GM12878 (cell line): ENCODE measurements around the gene ANO4. TPM values are rescaled to one million over a fixed set of nuclear protein-coding genes. Genes with fewer than 3 reads are reported as not detected.

Source experiments
- ATAC-seq: fragments of 200-7000 bp; cut with Tn5 transposase; 3 replicates; pipeline ENCODE4 v1.9.1; 2020; ENCODE audit warnings: mild to moderate bottlenecking, moderate library complexity
- BruUV-seq: library from RNA; stranded (reverse); fragments of 400-500 nt; replicated peaks from 2 replicates; lab custom pipeline; 2021; lab: Mats Ljungman, UMichigan
- CTCF ChIA-PET: fragments of 300-600 bp; sonication (Branson Sonifier 250); formaldehyde crosslinking; extraction: SDS; loops from one replicate; lab custom pipeline; 2021; ENCODE audit warnings: inconsistent platforms; lab: Yijun Ruan, JAX
- POLR2A ChIA-PET: fragments of 350-600 bp; formaldehyde crosslinking; extraction: SDS; loops from one replicate; lab custom pipeline; 2021; ENCODE audit warnings: inconsistent platforms; lab: Charles Lee
- RAD21 ChIA-PET: fragments of 300-600 bp; sonication (Branson Sonifier 250); formaldehyde crosslinking; loops from one replicate; lab custom pipeline; 2023; ENCODE audit warnings: antibody characterized with exemption; ENCODE audit not compliant: unreplicated experiment; lab: Charles Lee
- SMC1A ChIA-PET: fragments of 300-600 bp; sonication (Branson Sonifier 250); formaldehyde crosslinking; loops from one replicate; lab custom pipeline; 2023; ENCODE audit not compliant: unreplicated experiment, uncharacterized antibody; lab: Charles Lee
- DNase-seq: peaks from one replicate; pipeline ENCODE4 v3.0.0-alpha.2; 2011; ENCODE audit warnings: low read depth, low spot score
- FAIRE-seq: peaks from 3 replicates; lab custom pipeline; 2011; peaks lifted over from hg19 to GRCh38; lab: Jason Lieb, UNC
- H2AFZ ChIP-seq: 2 replicates; pipeline ENCODE4 v1.6.0; 2011; ENCODE audit warnings: low read depth, low read length, control low read depth; ENCODE audit not compliant: control insufficient read depth
- H3K27ac ChIP-seq: 2 replicates; pipeline ENCODE4 v1.5.1; 2011; ENCODE audit warnings: control low read depth; ENCODE audit not compliant: control insufficient read depth, insufficient read depth
- H3K27me3 ChIP-seq, 2 experiments: replicated peaks in 1 of 2; 2 replicates each; pipeline versions ENCODE4 v1.6.0 to v1.6.1; 2011; ENCODE audit warnings: low read length in 1 of 2; ENCODE audit not compliant: control insufficient read depth in 2 of 2, insufficient read depth in 2 of 2
- H3K36me3 ChIP-seq, 2 experiments: 2 replicates each; pipeline ENCODE4 v1.5.1; 2011; ENCODE audit warnings: low read length in 1 of 2; ENCODE audit not compliant: control insufficient read depth in 2 of 2, insufficient read depth in 2 of 2
- H3K4me1 ChIP-seq: 2 replicates; pipeline ENCODE4 v1.6.1; 2011; ENCODE audit warnings: mild to moderate bottlenecking, low read length, moderate library complexity, mixed read lengths; ENCODE audit not compliant: control insufficient read depth, insufficient read depth
- H3K4me2 ChIP-seq: 2 replicates; pipeline ENCODE4 v1.6.0; 2011; ENCODE audit warnings: control low read depth; ENCODE audit not compliant: control insufficient read depth, insufficient read depth
- H3K4me3 ChIP-seq: fragments of 200-600 bp; sonication (generic); 2 replicates; pipeline ENCODE4 v1.5.1; 2016
- H3K79me2 ChIP-seq: 2 replicates; pipeline ENCODE4 v1.6.0; 2011; ENCODE audit warnings: low read length; ENCODE audit not compliant: control insufficient read depth, insufficient read depth
- H3K9ac ChIP-seq: 2 replicates; pipeline ENCODE4 v1.8.0; 2011; ENCODE audit warnings: low read length, control low read depth, mixed read lengths; ENCODE audit not compliant: control insufficient read depth, insufficient read depth
- H3K9me3 ChIP-seq: replicated peaks from 3 replicates; pipeline ENCODE4 v1.5.1; 2011; ENCODE audit warnings: mild to moderate bottlenecking, low read length; ENCODE audit not compliant: control insufficient read depth, insufficient read depth
- H4K20me1 ChIP-seq: 2 replicates; pipeline ENCODE4 v1.6.0; 2011; ENCODE audit not compliant: control insufficient read depth, insufficient read depth
- BCL11A ChIP-seq: IDR thresholded peaks from 2 replicates; pipeline ENCODE4 v1.6.1; 2011; ENCODE audit warnings: low read depth, low read length
- NFXL1 ChIP-seq: fragments of 450-650 bp; IDR thresholded peaks from 2 replicates; pipeline ENCODE4 v1.6.1; 2017; ENCODE audit warnings: antibody characterized with exemption, mild to moderate bottlenecking, borderline replicate concordance
- NFYA ChIP-seq: IDR thresholded peaks from 2 replicates; pipeline ENCODE4 v1.6.1; 2011; ENCODE audit warnings: low read depth, mild to moderate bottlenecking, low read length, improper control_type of control experiment, borderline replicate concordance
- NRF1 ChIP-seq: conservative IDR thresholded peaks from 2 replicates; pipeline ENCODE4 v1.6.1; 2011; ENCODE audit warnings: mild to moderate bottlenecking, low read depth, low read length, improper control_type of control experiment
- POLR2AphosphoS2 ChIP-seq: IDR thresholded peaks from 2 replicates; pipeline ENCODE4 v1.6.1; 2011; ENCODE audit warnings: low read depth, mild to moderate bottlenecking, low read length, improper control_type of control experiment, moderate library complexity
- SP1 ChIP-seq: IDR thresholded peaks from one replicate; pipeline ENCODE4 v1.6.1; 2011; ENCODE audit warnings: low read depth, low read length
- SREBF2 ChIP-seq: IDR thresholded peaks from 2 replicates; pipeline ENCODE4 v1.6.1; 2012; ENCODE audit warnings: mild to moderate bottlenecking, low read length
- WGBS: methylation state at CpG from one replicate; pipeline ENCODE4 v1.1.6; 2016; ENCODE audit warnings: low lambda C conversion rate; ENCODE audit not compliant: insufficient replicate concordance, insufficient coverage; ENCODE audit errors: missing lambda C conversion rate; 5-methylcytosine and 5-hydroxymethylcytosine counted together
- in situ Hi-C: fragments of 300-500 bp; cut with MboI; formaldehyde crosslinking; loops from 9 replicates; pipeline ENCODE4 v1.14.3; 2018; ENCODE audit warnings: mixed read lengths
- intact Hi-C: fragments of 100-400 bp; cut with micrococcal nuclease; formaldehyde crosslinking; loops from one replicate; pipeline ENCODE4 v1.14.2; 2022; ENCODE audit not compliant: unreplicated experiment
- polyA plus RNA-seq, 11 experiments: library from polyadenylated mRNA; depleted of rRNA in 4 of 11; unstranded in 6 of 11; stranded (reverse) in 5 of 11; fragments of >200 nt; fragmentation: Nextera tagmentation in 4 of 11; fragmentation: Illumina TruSeq in 1 of 11; extraction: Ambion mirVana in 4 of 11; extraction: Trizol in 1 of 11; gene quantifications; 1 replicate in 1 of 11; 2 replicates in 10 of 11; pipeline versions ENCODE4 v1.2.1 to v1.2.3, GENCODE V29; 2011 to 2016; ENCODE audit warnings: inconsistent platforms in 2 of 11, missing spikeins in 2 of 11, low read depth in 1 of 11
- total RNA-seq, 4 experiments: library from RNA; depleted of rRNA in 3 of 4; stranded (reverse); fragments of >200 nt in 3 of 4; fragmentation: Illumina TruSeq in 1 of 4; extraction: Trizol in 1 of 4; gene quantifications; 2 replicates each; pipeline versions ENCODE4 v1.2.1 to v1.2.3, GENCODE V29; 2013 to 2021
- TF ChIP-seq, protein P1 (sequence below): fragments of 450-650 bp; IDR thresholded peaks from 2 replicates; pipeline ENCODE4 v1.6.1; 2017; ENCODE audit warnings: mild to moderate bottlenecking, moderate library complexity

Gene ANO4
- total and polyA plus RNA-seq, 10 of the 15 experiments (the other 5 are each of a cell fraction or from before 2014, with no cell fraction given): not detected

DNA sequence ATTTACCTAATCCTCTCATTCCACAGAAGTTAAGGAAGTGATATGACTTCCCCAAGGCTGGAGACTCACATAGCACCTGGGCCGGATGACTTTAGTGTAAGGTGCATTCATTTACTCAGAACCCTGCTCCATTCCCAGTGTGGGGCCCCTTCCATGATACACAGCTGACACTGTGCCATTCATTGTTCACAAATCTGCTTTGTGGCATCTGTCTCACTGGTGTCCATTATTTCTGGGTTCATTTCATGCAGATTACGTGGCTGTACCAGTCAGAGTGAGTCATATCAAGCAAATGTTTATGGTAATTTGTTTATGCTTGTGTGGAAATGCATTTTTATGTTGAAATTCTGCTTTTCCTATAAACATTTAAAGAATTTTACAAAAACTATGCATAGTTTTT is 5.2 kb downstream of the ANO4 start:
- H3K4me2 ChIP-seq: no peak overlapping the region
- 5% methylated on average over 2 of the region's 2 CpGs for WGBS
- H3K9me3 ChIP-seq: no peaks in the 10 kb centered on the region
- no peaks in the 10 kb centered on the region for H4K20me1 ChIP-seq
- in situ Hi-C loops (no loop called here), intact Hi-C loops (no loop called here)
- CTCF ChIA-PET: no interaction called here
- H3K4me1 ChIP-seq: no peaks in the 10 kb centered on the region
- no peak overlapping the region for H3K9ac ChIP-seq
- no peaks in the 10 kb centered on the region for H3K36me3 ChIP-seq
- no peak for FAIRE-seq
- peaks cover 0 to 5% of the 10 kb centered on the region in 2 experiments; a peak in 1 of 4 replicates for H3K27me3 ChIP-seq
- H2AFZ ChIP-seq: no peak overlapping the region
- RAD21 ChIA-PET: no interaction called here
- no TSS peak for BruUV-seq
- SMC1A ChIA-PET: no interaction called here
- H3K79me2 ChIP-seq: no peaks in the 10 kb centered on the region
- TF ChIP-seq BCL11A: no peak
- TF ChIP-seq SREBF2: no peak
- no peak for TF ChIP-seq NFYA
- TF ChIP-seq POLR2AphosphoS2: no peak
- TF ChIP-seq, protein P1, sequence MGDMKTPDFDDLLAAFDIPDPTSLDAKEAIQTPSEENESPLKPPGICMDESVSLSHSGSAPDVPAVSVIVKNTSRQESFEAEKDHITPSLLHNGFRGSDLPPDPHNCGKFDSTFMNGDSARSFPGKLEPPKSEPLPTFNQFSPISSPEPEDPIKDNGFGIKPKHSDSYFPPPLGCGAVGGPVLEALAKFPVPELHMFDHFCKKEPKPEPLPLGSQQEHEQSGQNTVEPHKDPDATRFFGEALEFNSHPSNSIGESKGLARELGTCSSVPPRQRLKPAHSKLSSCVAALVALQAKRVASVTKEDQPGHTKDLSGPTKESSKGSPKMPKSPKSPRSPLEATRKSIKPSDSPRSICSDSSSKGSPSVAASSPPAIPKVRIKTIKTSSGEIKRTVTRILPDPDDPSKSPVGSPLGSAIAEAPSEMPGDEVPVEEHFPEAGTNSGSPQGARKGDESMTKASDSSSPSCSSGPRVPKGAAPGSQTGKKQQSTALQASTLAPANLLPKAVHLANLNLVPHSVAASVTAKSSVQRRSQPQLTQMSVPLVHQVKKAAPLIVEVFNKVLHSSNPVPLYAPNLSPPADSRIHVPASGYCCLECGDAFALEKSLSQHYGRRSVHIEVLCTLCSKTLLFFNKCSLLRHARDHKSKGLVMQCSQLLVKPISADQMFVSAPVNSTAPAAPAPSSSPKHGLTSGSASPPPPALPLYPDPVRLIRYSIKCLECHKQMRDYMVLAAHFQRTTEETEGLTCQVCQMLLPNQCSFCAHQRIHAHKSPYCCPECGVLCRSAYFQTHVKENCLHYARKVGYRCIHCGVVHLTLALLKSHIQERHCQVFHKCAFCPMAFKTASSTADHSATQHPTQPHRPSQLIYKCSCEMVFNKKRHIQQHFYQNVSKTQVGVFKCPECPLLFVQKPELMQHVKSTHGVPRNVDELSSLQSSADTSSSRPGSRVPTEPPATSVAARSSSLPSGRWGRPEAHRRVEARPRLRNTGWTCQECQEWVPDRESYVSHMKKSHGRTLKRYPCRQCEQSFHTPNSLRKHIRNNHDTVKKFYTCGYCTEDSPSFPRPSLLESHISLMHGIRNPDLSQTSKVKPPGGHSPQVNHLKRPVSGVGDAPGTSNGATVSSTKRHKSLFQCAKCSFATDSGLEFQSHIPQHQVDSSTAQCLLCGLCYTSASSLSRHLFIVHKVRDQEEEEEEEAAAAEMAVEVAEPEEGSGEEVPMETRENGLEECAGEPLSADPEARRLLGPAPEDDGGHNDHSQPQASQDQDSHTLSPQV: no peak
- no peak for TF ChIP-seq SP1
- no peak for TF ChIP-seq NFXL1
- TF ChIP-seq NRF1: no peak
- POLR2A ChIA-PET: no interaction called here
- no peak for DNase-seq
- H3K27ac ChIP-seq: no peak overlapping the region
- H3K4me3 ChIP-seq: no peak overlapping the region
- ATAC-seq: no peak
